Measurements from ENCODE around the gene SHROOM1. TPM values are rescaled to one million over a fixed set of nuclear protein-coding genes. Genes with fewer than 3 reads are reported as not detected.

SHROOM1 gene
- total RNA-seq, 1 experiment from 2014 or later = 13.5 TPM

- H3K27ac ChIP-seq (ENCODE audit: low read length) = no peak overlapping the region
- H3K36me3 ChIP-seq (ENCODE audit: control insufficient read depth, insufficient read depth, low read length) = no peaks in the 10 kb centered on the region
- BruUV-seq (replicated peaks) = no TSS peak
- H3K4me1 ChIP-seq (ENCODE audit: control insufficient read depth, insufficient read depth, low read length) = no peaks in the 10 kb centered on the region
- DNase-seq (ENCODE audit: low read depth, low spot score) (no peak), ATAC-seq (no peak)
- H3K9me3 ChIP-seq (ENCODE audit: control insufficient read depth, insufficient read depth, low read depth, low read length) = no peaks in the 10 kb centered on the region
- TF ChIP-seq CTCF (IDR thresholded peaks at IDR 0.05) = no peak
- no peak for TF ChIP-seq REST (IDR thresholded peaks at IDR 0.05; ENCODE audit: insufficient read depth in 1 of 2, low read depth in 2 of 2, low read length in 1 of 2)
- TF ChIP-seq SIN3A (IDR thresholded peaks at IDR 0.05; ENCODE audit: borderline replicate concordance, insufficient read depth, low read depth, low read length) = no peak
- TF ChIP-seq TCF7L2 (IDR thresholded peaks at IDR 0.05; ENCODE audit: low read depth, low read length) = no peak
- no peak for TF ChIP-seq POLR2AphosphoS5 (IDR thresholded peaks at IDR 0.05; ENCODE audit: low read depth, low read length)
- intact Hi-C loops (cut with micrococcal nuclease; ENCODE audit: unreplicated experiment) = no loop called here
- CTCF ChIA-PET = no interaction called here
- in situ Hi-C loops (cut with HindIII; ENCODE audit: low pct_unique_long_range_greater_than_20kb, low sequenced_read_pairs) = no loop called here
- POLR2A ChIA-PET = interaction anchor here (0.6 kb wide), 1 partner anchor 121 kb away, joined by 6 read pairs; no protein-coding TSS in a partner anchor
- H3K27me3 ChIP-seq (ENCODE audit: control insufficient read depth, insufficient read depth, low read length) = no peaks in the 10 kb centered on the region; the same call in 1 of the 2 replicates
- no peak overlapping the region for H3K4me3 ChIP-seq (ENCODE audit: low read depth in 2 of 2, low read length in 2 of 2)
Observed at GRCh38 chr5:132790201-132790865, 40.1 kb downstream of the SHROOM1 start.

- intact Hi-C loops (cut with micrococcal nuclease; ENCODE audit: unreplicated experiment) = no loop called here
- Histone ChIP-seq H3K27ac (ENCODE audit: low read length) (no peak overlapping the region), H3K4me3 (ENCODE audit: low read depth in 2 of 2, low read length in 2 of 2) (no peak overlapping the region), H3K36me3 (ENCODE audit: control insufficient read depth, insufficient read depth, low read length) (no peaks in the 10 kb centered on the region), H3K9me3 (ENCODE audit: control insufficient read depth, insufficient read depth, low read depth, low read length) (no peaks in the 10 kb centered on the region), H3K4me1 (ENCODE audit: control insufficient read depth, insufficient read depth, low read length) (no peaks in the 10 kb centered on the region), H3K27me3 (ENCODE audit: control insufficient read depth, insufficient read depth, low read length) (no peaks in the 10 kb centered on the region; the same call in 1 of the 2 replicates)
- in situ Hi-C loops (cut with HindIII; ENCODE audit: low pct_unique_long_range_greater_than_20kb, low sequenced_read_pairs) = no loop called here
- TF ChIP-seq POLR2AphosphoS5 (IDR thresholded peaks at IDR 0.05; ENCODE audit: low read depth, low read length) = no peak
- TF ChIP-seq SIN3A (IDR thresholded peaks at IDR 0.05; ENCODE audit: borderline replicate concordance, insufficient read depth, low read depth, low read length) = no peak
- TF ChIP-seq REST (IDR thresholded peaks at IDR 0.05; ENCODE audit: insufficient read depth in 1 of 2, low read depth in 2 of 2, low read length in 1 of 2) = no peak
- TF ChIP-seq TCF7L2 (IDR thresholded peaks at IDR 0.05; ENCODE audit: low read depth, low read length) = no peak
- no peak for TF ChIP-seq CTCF (IDR thresholded peaks at IDR 0.05)
- CTCF ChIA-PET = interaction anchor here (0.7 kb wide), 1 partner anchor 13 kb away, joined by 3 read pairs; no protein-coding TSS in a partner anchor
- DNase-seq (ENCODE audit: low read depth, low spot score) (no peak), ATAC-seq (no peak; the same call in 1 of the 2 replicates)
- no TSS peak for BruUV-seq (replicated peaks)
- POLR2A ChIA-PET = no interaction called here
Observed at GRCh38 chr5:132788990-132789886, 41.2 kb downstream of the SHROOM1 start.
